Measurements from ENCODE around the gene TBC1D22A. TPM values are rescaled to one million over a fixed set of nuclear protein-coding genes. Genes with fewer than 3 reads are reported as not detected.
"Not testable (repeated sequence)": the region's sequence is repeated elsewhere in the genome, so short reads cannot be mapped to it uniquely, and the experiment has no call there.

The TBC1D22A gene
- total and polyA plus RNA-seq, 2 experiments from 2014 or later, result 16.6 to 18.5 TPM

DNA sequence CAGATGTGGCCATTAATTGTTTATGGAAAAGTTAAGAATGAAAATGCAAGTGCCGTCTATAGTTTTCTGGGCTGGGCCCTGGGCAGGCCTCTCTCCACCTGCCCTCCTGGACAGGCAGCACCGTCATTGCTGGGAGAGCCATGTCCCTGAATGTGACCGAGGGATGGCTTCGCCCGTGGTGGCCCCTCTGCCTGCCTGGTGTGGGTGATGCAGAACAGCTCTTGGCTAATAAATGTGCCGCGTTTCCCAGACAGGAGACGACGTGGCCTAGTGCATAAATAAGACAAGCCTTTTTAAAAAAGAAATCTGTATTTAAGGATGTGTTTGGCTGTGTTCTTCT is 407.3 kb downstream of the TBC1D22A start:
- no peaks in the 10 kb centered on the region for H3K9me3 ChIP-seq (ENCODE audit: low read depth)
- no peaks in the 10 kb centered on the region for H3K4me1 ChIP-seq (ENCODE audit: low read depth)
- no peak overlapping the region for H3K4me3 ChIP-seq
- H3K27me3 ChIP-seq, result no peaks in the 10 kb centered on the region
- no peaks in the 10 kb centered on the region for H3K36me3 ChIP-seq
- DNase-seq (ENCODE audit: low read depth in 1 of 2, low spot score in 1 of 2), result no peak
- TF ChIP-seq, protein P1, sequence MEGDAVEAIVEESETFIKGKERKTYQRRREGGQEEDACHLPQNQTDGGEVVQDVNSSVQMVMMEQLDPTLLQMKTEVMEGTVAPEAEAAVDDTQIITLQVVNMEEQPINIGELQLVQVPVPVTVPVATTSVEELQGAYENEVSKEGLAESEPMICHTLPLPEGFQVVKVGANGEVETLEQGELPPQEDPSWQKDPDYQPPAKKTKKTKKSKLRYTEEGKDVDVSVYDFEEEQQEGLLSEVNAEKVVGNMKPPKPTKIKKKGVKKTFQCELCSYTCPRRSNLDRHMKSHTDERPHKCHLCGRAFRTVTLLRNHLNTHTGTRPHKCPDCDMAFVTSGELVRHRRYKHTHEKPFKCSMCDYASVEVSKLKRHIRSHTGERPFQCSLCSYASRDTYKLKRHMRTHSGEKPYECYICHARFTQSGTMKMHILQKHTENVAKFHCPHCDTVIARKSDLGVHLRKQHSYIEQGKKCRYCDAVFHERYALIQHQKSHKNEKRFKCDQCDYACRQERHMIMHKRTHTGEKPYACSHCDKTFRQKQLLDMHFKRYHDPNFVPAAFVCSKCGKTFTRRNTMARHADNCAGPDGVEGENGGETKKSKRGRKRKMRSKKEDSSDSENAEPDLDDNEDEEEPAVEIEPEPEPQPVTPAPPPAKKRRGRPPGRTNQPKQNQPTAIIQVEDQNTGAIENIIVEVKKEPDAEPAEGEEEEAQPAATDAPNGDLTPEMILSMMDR (IDR thresholded peaks at IDR 0.05; ENCODE audit: low read depth, low read length), result no peak
- no peak overlapping the region for H3K27ac ChIP-seq

DNA sequence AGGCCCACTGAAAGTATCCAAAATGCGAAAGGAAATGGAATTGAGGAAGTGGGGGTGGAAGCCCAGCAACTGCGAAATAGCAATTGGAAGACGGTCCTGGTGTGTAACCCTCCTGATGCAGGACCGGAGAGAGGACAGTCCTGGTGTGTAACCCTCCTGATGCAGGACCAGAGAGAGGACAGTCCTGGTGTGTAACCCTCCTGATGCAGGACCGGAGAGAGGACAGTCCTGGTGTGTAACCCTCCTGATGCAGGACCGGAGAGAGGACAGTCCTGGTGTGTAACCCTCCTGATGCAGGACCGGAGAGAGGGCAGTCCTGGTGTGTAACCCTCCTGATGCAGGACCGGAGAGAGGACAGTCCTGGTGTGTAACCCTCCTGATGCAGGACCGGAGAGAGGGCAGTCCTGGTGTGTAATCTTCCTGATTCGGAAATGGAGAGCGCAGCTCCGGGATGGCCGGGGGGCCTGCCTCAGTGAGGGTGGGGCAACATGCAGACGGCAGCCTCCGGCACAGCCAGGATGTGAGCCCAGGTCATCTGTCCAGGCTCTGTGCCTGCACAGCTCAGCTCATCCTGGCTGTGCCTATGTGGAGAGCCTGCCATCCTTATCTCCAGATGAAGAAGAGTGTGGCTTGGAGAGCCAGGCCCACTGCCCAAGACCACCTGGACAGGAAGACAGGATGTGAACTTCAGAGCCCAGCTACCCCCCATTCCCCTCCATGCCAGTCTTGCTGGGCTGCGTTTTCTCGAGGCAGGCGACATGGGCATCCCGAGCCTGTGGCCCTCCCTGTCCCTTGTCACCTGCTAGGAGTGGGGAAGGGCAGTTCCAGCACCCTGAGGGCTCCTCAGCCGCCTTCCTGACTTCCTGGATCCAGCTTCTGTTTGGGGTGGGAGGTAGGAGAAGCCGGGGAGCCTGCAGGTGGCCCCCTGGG is 408.3 kb downstream of the TBC1D22A start:
- not testable (repeated sequence) for H3K36me3 ChIP-seq; H3K4me1 ChIP-seq (ENCODE audit: low read depth); H3K27ac ChIP-seq; H3K9me3 ChIP-seq (ENCODE audit: low read depth); H3K4me3 ChIP-seq; H3K27me3 ChIP-seq; DNase-seq (ENCODE audit: low read depth in 1 of 2, low spot score in 1 of 2)

DNA sequence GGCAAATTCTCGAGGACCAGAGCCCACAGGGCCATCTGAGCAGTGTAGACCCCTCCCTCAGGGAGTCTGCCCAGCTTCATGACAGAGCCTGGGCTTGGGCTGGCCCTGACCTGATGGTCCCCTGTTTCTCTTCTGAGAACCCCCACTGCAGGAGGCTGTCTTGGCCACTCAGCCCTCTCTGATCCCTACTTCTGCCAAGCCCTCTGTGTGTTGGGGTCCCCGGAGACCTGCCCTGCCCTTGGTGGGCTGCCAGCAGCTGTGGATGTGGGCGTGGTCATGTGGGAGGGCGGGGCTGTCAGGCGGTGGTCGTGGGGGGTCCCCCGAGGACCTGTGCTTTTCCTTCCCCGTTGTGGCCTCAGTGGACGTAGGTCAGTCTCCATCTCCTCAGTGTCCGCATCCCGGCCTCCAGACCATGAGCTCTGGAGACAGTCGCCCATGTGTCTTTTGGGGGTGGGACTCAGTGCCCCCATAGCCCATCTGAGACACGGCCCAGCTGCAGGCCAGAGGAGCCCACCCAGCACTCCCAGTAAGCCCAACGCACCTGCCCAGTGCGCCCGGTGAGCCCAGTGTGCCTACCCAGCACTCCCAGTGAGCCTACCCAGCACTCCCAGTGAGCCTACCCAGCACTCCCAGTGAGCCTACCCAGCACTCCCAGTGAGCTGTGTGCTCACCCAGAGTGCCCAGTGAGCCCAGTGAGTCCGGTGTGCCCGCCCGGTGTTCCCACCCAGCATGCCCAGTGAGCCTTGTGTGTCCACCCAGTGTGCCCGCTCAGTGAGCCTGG is 409.2 kb downstream of the TBC1D22A start:
- DNase-seq (ENCODE audit: low read depth in 1 of 2, low spot score in 1 of 2), result no peak
- H3K9me3 ChIP-seq (ENCODE audit: low read depth), result no peaks in the 10 kb centered on the region
- H3K4me3 ChIP-seq, result no peak overlapping the region
- no peaks in the 10 kb centered on the region for H3K4me1 ChIP-seq (ENCODE audit: low read depth)
- H3K27ac ChIP-seq, result no peak overlapping the region
- no peaks in the 10 kb centered on the region for H3K27me3 ChIP-seq
- TF ChIP-seq, protein P1 (IDR thresholded peaks at IDR 0.05; ENCODE audit: low read depth, low read length), result no peak
- no peaks in the 10 kb centered on the region for H3K36me3 ChIP-seq

DNA sequence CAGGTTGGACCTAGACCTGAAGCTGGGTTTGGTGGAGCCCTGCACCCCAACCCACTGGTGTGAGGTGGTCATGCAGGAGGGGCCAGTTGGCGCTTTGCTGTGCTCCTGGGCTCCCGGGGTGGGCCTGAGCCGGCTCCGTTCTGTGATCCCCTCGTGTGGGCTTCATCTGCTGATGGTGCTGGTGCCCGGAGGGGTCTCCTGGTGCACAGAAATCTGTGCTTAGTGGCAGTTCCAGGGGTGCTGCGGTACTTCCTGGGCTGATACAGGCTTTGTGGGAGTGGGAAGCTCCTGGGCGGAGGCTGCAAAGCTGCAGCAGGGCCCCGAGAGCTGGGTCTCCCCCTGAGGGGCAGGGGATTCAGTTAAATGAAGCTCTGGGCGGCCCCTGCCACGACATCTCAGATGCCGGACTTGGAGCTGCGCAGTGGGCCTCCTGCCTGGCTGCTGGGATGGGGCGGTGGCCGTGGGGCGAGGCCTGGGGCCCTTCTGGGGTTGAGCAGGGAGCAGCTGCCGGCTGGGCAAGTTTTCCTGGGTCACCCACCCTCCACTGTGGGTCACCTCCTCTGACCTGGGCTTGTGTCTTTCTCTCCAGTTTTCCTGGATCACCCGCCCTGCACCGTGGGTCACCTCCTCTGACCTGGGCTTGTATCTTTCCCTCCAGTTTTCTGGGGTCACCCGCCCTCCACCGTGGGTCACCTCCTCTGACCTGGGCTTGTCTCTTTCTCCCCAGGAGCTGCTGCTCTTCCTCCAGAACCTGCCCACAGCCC is 410.5 kb downstream of the TBC1D22A start:
- Histone ChIP-seq H3K36me3 (no peaks in the 10 kb centered on the region), H3K4me3 (no peak overlapping the region), H3K27me3 (no peaks in the 10 kb centered on the region), H3K9me3 (ENCODE audit: low read depth) (no peaks in the 10 kb centered on the region), H3K4me1 (ENCODE audit: low read depth) (no peaks in the 10 kb centered on the region), H3K27ac (no peak overlapping the region)
- no peak for DNase-seq (ENCODE audit: low read depth in 1 of 2, low spot score in 1 of 2)
- TF ChIP-seq, protein P1 (IDR thresholded peaks at IDR 0.05; ENCODE audit: low read depth, low read length), result no peak

DNA sequence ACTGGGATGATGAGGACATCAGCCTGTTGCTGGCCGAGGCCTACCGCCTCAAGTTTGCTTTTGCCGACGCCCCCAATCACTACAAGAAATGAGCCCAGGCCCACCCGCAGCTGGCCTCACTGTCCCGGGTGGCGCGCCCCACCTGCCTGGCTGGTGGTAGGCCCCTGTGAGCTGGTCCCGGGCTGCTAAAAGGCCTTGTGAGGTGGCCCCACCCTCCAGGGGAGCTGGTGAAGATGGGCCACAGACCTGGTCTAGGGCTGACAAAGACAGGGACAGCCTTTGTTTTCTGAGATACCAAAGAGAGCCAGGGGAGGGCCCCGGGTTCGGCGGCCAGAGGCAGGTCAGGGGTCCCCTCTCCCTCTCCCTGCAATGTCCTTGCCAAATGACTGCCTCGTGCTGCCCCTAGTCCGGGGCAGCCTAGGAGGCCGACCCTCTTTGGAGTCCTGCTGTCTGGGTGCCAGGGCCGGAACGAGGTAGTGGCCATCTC is 411.1 kb downstream of the TBC1D22A start:
- Histone ChIP-seq H3K27ac (no peak overlapping the region), H3K36me3 (no peaks in the 10 kb centered on the region), H3K4me1 (ENCODE audit: low read depth) (no peaks in the 10 kb centered on the region), H3K27me3 (no peaks in the 10 kb centered on the region), H3K9me3 (ENCODE audit: low read depth) (no peaks in the 10 kb centered on the region), H3K4me3 (no peak overlapping the region)
- TF ChIP-seq, protein P1 (IDR thresholded peaks at IDR 0.05; ENCODE audit: low read depth, low read length), result no peak
- DNase-seq (ENCODE audit: low read depth in 1 of 2, low spot score in 1 of 2), result no peak

All from cardiac muscle cell (in vitro differentiated cells and primary cell).